A549 (cell line): ENCODE results near the gene AIF1. TPM values are rescaled to one million over a fixed set of nuclear protein-coding genes. Genes with fewer than 3 reads are reported as not detected.

Experiments used
- ATAC-seq, 2 experiments: fragments of 200-7000 bp in 1 of 2; fragments of >200 bp in 1 of 2; cut with Nextera tagmentation in 1 of 2; cut with Tn5 transposase in 1 of 2; 3 replicates each; pipeline versions ENCODE4 v1.8.0 to v1.9.1; 2018 to 2020; ENCODE audit warnings: mild to moderate bottlenecking in 1 of 2, moderate library complexity in 1 of 2
- CTCF ChIA-PET: fragments of 300-600 bp; sonication (Branson Sonifier 250); formaldehyde crosslinking; extraction: SDS; loops from one replicate; lab custom pipeline; 2021; ENCODE audit warnings: antibody characterized with exemption, inconsistent platforms; lab: Yijun Ruan, JAX
- POLR2A ChIA-PET: fragments of 350-600 bp; formaldehyde crosslinking; extraction: SDS; loops from one replicate; lab custom pipeline; 2021; ENCODE audit warnings: antibody characterized with exemption, inconsistent platforms; lab: Yijun Ruan, JAX
- DNase-seq, 2 experiments: peaks; one replicate each; pipeline versions ENCODE4 v3.0.0 to v3.0.0-alpha.2; 2011 to 2016; ENCODE audit warnings: low read depth in 1 of 2, low spot score in 1 of 2
- FAIRE-seq: peaks from 2 replicates; lab custom pipeline; 2011; peaks lifted over from hg19 to GRCh38; lab: Jason Lieb, UNC
- H3K27ac ChIP-seq, 2 experiments: fragments of >200 bp; sonication (Bioruptor Twin); formaldehyde crosslinking; 3 replicates each; pipeline ENCODE4 v1.5.1; 2016 to 2017
- H3K4me1 ChIP-seq: fragments of >200 bp; sonication (Bioruptor Twin); formaldehyde crosslinking; 3 replicates; pipeline ENCODE4 v1.6.1; 2016
- H3K4me2 ChIP-seq: fragments of >200 bp; sonication (Bioruptor Twin); formaldehyde crosslinking; 3 replicates; pipeline ENCODE4 v1.6.1; 2016
- H3K4me3 ChIP-seq: fragments of >200 bp; sonication (Bioruptor Twin); formaldehyde crosslinking; 3 replicates; pipeline ENCODE4 v1.5.1; 2016
- H3K9me3 ChIP-seq: fragments of >200 bp; sonication (Bioruptor Twin); formaldehyde crosslinking; 3 replicates; pipeline ENCODE4 v1.6.1; 2016
- ATOH8 ChIP-seq: fragments of 250-450 bp; sonication (Bioruptor Pico); IDR thresholded peaks from 2 replicates; pipeline ENCODE4 v1.5.0; 2020; ENCODE audit warnings: low read depth, mild to moderate bottlenecking, moderate library complexity
- CBX8 ChIP-seq: fragments of 200-600 bp; sonication (generic); IDR thresholded peaks from 2 replicates; pipeline ENCODE4 v1.6.1; 2016
- CTCF ChIP-seq: fragments of >200 bp; sonication (Bioruptor Twin); formaldehyde crosslinking; IDR thresholded peaks from 3 replicates; pipeline ENCODE4 v1.5.1; 2016
- EHMT2 ChIP-seq: fragments of 200-600 bp; sonication (generic); IDR thresholded peaks from 2 replicates; pipeline ENCODE4 v1.6.1; 2016; ENCODE audit warnings: antibody characterized with exemption, low read depth, mild to moderate bottlenecking, moderate library complexity
- ESRRA ChIP-seq: fragments of 150-350 bp; IDR thresholded peaks from 2 replicates; pipeline ENCODE4 v1.6.1; 2014; ENCODE audit warnings: mild to moderate bottlenecking, low read length, borderline replicate concordance
- FOSB ChIP-seq: fragments of 250-450 bp; sonication (Bioruptor Pico); IDR thresholded peaks from 2 replicates; pipeline ENCODE4 v1.5.0; 2020; ENCODE audit warnings: mild to moderate bottlenecking, moderate library complexity
- FOSL2 ChIP-seq, 2 experiments: fragments of 450-650 bp in 1 of 2; fragments of >200 bp in 1 of 2; sonication (Bioruptor Twin) in 1 of 2; formaldehyde crosslinking; IDR thresholded peaks; 2 replicates each; pipeline versions ENCODE4 v1.5.0 to v1.6.1; 2016 to 2020; ENCODE audit warnings: mild to moderate bottlenecking in 1 of 2, moderate library complexity in 1 of 2
- FOXS1 ChIP-seq: fragments of 250-450 bp; sonication (Bioruptor Pico); IDR thresholded peaks from 2 replicates; pipeline ENCODE4 v1.5.0; 2020; ENCODE audit warnings: mild to moderate bottlenecking, moderate library complexity
- JUN ChIP-seq, 2 experiments: fragments of >200 bp; sonication (Bioruptor Twin); formaldehyde crosslinking; IDR thresholded peaks; 2 replicates in 1 of 2; 3 replicates in 1 of 2; pipeline ENCODE4 v1.6.1; 2016 to 2017
- JUNB ChIP-seq: fragments of >200 bp; sonication (Bioruptor Twin); formaldehyde crosslinking; IDR thresholded peaks from 2 replicates; pipeline ENCODE4 v1.6.1; 2016
- KDM1A ChIP-seq: fragments of 200-600 bp; sonication (generic); IDR thresholded peaks from 2 replicates; pipeline ENCODE4 v1.6.1; 2016; ENCODE audit warnings: low read depth, mild to moderate bottlenecking
- KDM5A ChIP-seq: fragments of 200-600 bp; sonication (generic); IDR thresholded peaks from 2 replicates; pipeline ENCODE4 v1.6.1; 2016; ENCODE audit warnings: antibody characterized with exemption, mild to moderate bottlenecking
- MYC ChIP-seq: IDR thresholded peaks from 2 replicates; pipeline ENCODE4 v1.6.1; 2012; ENCODE audit warnings: mild to moderate bottlenecking, inconsistent platforms, low read length, improper control_type of control experiment, borderline replicate concordance
- NFE2L2 ChIP-seq: fragments of 150-350 bp; conservative IDR thresholded peaks from 2 replicates; pipeline ENCODE4 v1.6.1; 2014; ENCODE audit warnings: low read length
- PBX3 ChIP-seq: IDR thresholded peaks from 2 replicates; pipeline ENCODE4 v1.6.1; 2012
- POLR2A ChIP-seq: IDR thresholded peaks from 2 replicates; pipeline ENCODE4 v1.6.1; 2012; ENCODE audit warnings: mild to moderate bottlenecking, low read length
- RCOR1 ChIP-seq: fragments of 150-350 bp; IDR thresholded peaks from 2 replicates; pipeline ENCODE4 v1.6.1; 2014; ENCODE audit warnings: antibody characterized with exemption, low read length, low read depth
- RNF2 ChIP-seq: fragments of 200-600 bp; sonication (generic); IDR thresholded peaks from 2 replicates; pipeline ENCODE4 v1.6.1; 2016; ENCODE audit warnings: low read depth, mild to moderate bottlenecking, antibody characterized with exemption, moderate library complexity, borderline replicate concordance
- SMC3 ChIP-seq: fragments of >200 bp; sonication (Bioruptor Twin); formaldehyde crosslinking; IDR thresholded peaks from 3 replicates; pipeline ENCODE4 v1.6.1; 2018; ENCODE audit warnings: inconsistent platforms
- SREBF2 ChIP-seq: fragments of 450-650 bp; IDR thresholded peaks from 2 replicates; pipeline ENCODE4 v1.6.1; 2014; ENCODE audit warnings: mild to moderate bottlenecking, moderate library complexity
- TFCP2L1 ChIP-seq: fragments of 250-450 bp; sonication (Bioruptor Pico); IDR thresholded peaks from 2 replicates; pipeline ENCODE4 v1.5.0; 2021; ENCODE audit warnings: mild to moderate bottlenecking
- ZFP36 ChIP-seq: fragments of 450-650 bp; IDR thresholded peaks from 2 replicates; pipeline ENCODE4 v1.6.1; 2014; ENCODE audit warnings: borderline replicate concordance; ENCODE audit not compliant: partially characterized antibody
- ZSCAN20 ChIP-seq: fragments of 250-450 bp; sonication (Bioruptor Pico); IDR thresholded peaks from 2 replicates; pipeline ENCODE4 v1.8.0; 2022; ENCODE audit warnings: mild to moderate bottlenecking, moderate library complexity
- WGBS: methylation state at CpG from one replicate; pipeline ENCODE4 v1.1.6; 2017; ENCODE audit errors: missing lambda C conversion rate; 5-methylcytosine and 5-hydroxymethylcytosine counted together
- polyA plus RNA-seq, 4 experiments: library from polyadenylated mRNA; depleted of rRNA in 3 of 4; stranded (reverse); fragments of >200 nt; fragmentation: RNase III in 1 of 4; extraction: RNeasy Plus Mini Kit Qiagen cat#74134 plus additional on column Dnase treatment in 1 of 4; gene quantifications; 2 replicates in 3 of 4; 3 replicates in 1 of 4; pipeline ENCODE4 v1.2.3, GENCODE V29; 2011 to 2017
- TF ChIP-seq, protein P1 (sequence below): IDR thresholded peaks from 2 replicates; pipeline ENCODE4 v1.6.1; 2012; ENCODE audit warnings: low read depth, borderline replicate concordance
- TF ChIP-seq, protein P2 (sequence below): fragments of 450-650 bp; IDR thresholded peaks from 2 replicates; pipeline ENCODE4 v1.6.1; 2014; ENCODE audit warnings: antibody characterized with exemption

Gene AIF1
- polyA plus RNA-seq, 2 of the 4 experiments (the other 2 are of a cell fraction) = not detected

GRCh38 chr6:31582230-31582643 is 32.8 kb upstream of the AIF1 start, which contains the start of gene LTB:
Gene LTB, minus strand, starts transcription at chr6:31582424. Its CDS starts 7 bp downstream, at chr6:31582417.
- ATAC-seq (no peak), FAIRE-seq (no peak), DNase-seq (no peak)
- peak within 1 kb of the TSS; percentile 63 for H3K4me3 ChIP-seq
- TF ChIP-seq EHMT2 (no peak), KDM5A (no peak), NFE2L2 (no peak), PBX3 (no peak), TFCP2L1 (CRISPR knock-in tag) (no peak), JUN (IDR thresholded peaks at IDR 0.05) (no peak), SREBF2 (no peak), FOSB (no peak), CBX8 (no peak), FOXS1 (CRISPR knock-in tag) (no peak)
- TF ChIP-seq, protein P1, sequence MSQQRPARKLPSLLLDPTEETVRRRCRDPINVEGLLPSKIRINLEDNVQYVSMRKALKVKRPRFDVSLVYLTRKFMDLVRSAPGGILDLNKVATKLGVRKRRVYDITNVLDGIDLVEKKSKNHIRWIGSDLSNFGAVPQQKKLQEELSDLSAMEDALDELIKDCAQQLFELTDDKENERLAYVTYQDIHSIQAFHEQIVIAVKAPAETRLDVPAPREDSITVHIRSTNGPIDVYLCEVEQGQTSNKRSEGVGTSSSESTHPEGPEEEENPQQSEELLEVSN = no peak
- H3K9me3 ChIP-seq = no peaks in the 10 kb centered on the region
- H3K4me1 ChIP-seq = peaks cover 6% of the 10 kb centered on the region; the same call in 1 of the 3 replicates
- ChIA-PET POLR2A (no interaction called here), CTCF (interaction anchor here (0.9 to 18.3 kb wide), 7 partner anchors 12 to 35 kb away, joined by 3 to 338 read pairs (median 30); partner anchors contain the start of genes ATP6V1G2, LTA, NCR3 and NFKBIL1)
- H3K4me2 ChIP-seq = peak within 1 kb of the TSS; percentile 86
- no CpG with 5 or more reads among the region's 3 CpGs for WGBS
- peak within 1 kb of the TSS; percentile 73 to 94 for H3K27ac ChIP-seq

GRCh38 chr6:31585491-31585890 is 29.5 kb upstream of the AIF1 start:
- ATAC-seq (0 out of 6 replicates have a peak, but pooled peaks of 1 of the 2 experiments have one; percentile 8), DNase-seq (peak in 1 of 2 experiments; percentile 36), FAIRE-seq (no peak)
- Histone ChIP-seq H3K4me2 (no peak overlapping the region), H3K27ac (no peak overlapping the region), H3K4me3 (no peak overlapping the region), H3K4me1 (peaks cover 6% of the 10 kb centered on the region; the same call in 1 of the 3 replicates), H3K9me3 (no peaks in the 10 kb centered on the region)
- CTCF ChIA-PET = interaction anchor here (0.7 to 18.3 kb wide), 7 partner anchors 9 to 92 kb away, joined by 3 to 338 read pairs (median 6); partner anchors contain the start of genes ATP6V1G2, NCR3, NFKBIL1 and TNF
- TF ChIP-seq RNF2 = no peak
- TF ChIP-seq ZFP36 = peak; percentile 76
- TF ChIP-seq CTCF = peak; percentile 23; the same call in 2 of the 3 replicates
- no peak for TF ChIP-seq ATOH8 (CRISPR knock-in tag)
- 53% methylated on average over 2 of the region's 2 CpGs for WGBS
- POLR2A ChIA-PET = no interaction called here

- DNase-seq = no peak
- Histone ChIP-seq H3K27ac (no peak within 1 kb of the TSS), H3K4me3 (no peak within 1 kb of the TSS), H3K4me2 (no peak within 1 kb of the TSS), H3K4me1 (peaks cover 6% of the 10 kb centered on the region; the same call in 1 of the 3 replicates), H3K9me3 (no peaks in the 10 kb centered on the region)
- ChIA-PET CTCF (interaction anchor here (0.7 to 18.3 kb wide), 6 partner anchors 8 to 93 kb away, joined by 3 to 338 read pairs (median 6); partner anchors contain the start of genes ATP6V1G2, NCR3 and NFKBIL1), POLR2A (no interaction called here)
- ATAC-seq = no peak
- 69% methylated on average over 1 of the region's 1 CpG for whole genome bisulfite sequencing
- FAIRE-seq = no peak
- TF ChIP-seq KDM1A (no peak), RCOR1 (no peak), FOSL2 (IDR thresholded peaks at IDR 0.05) (no peak), FOSL2 (CRISPR knock-in tag; IDR thresholded peaks at IDR 0.05) (no peak), ZSCAN20 (CRISPR knock-in tag) (no peak), POLR2A (no peak), CTCF (no peak), ESRRA (no peak), SMC3 (no peak), JUNB (no peak), MYC (no peak), KDM5A (no peak)
- TF ChIP-seq, protein P1 = no peak
- TF ChIP-seq, protein P2, sequence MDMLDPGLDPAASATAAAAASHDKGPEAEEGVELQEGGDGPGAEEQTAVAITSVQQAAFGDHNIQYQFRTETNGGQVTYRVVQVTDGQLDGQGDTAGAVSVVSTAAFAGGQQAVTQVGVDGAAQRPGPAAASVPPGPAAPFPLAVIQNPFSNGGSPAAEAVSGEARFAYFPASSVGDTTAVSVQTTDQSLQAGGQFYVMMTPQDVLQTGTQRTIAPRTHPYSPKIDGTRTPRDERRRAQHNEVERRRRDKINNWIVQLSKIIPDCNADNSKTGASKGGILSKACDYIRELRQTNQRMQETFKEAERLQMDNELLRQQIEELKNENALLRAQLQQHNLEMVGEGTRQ = no peak
These were observed 29.0 kb upstream of the AIF1 start, which contains the start of gene LST1 for GRCh38 chr6:31586008-31586407. Gene LST1, plus strand, starts transcription at chr6:31586277. Its CDS starts 1,023 bp downstream, at chr6:31587300.
